Fibroblast of skin of abdomen (primary cell): ENCODE data around the gene VIPR2.

Source experiments
- DNase-seq: peaks from one replicate; pipeline ENCODE4 v3.0.0-alpha.2; 2013

VIPR2 gene

DNA sequence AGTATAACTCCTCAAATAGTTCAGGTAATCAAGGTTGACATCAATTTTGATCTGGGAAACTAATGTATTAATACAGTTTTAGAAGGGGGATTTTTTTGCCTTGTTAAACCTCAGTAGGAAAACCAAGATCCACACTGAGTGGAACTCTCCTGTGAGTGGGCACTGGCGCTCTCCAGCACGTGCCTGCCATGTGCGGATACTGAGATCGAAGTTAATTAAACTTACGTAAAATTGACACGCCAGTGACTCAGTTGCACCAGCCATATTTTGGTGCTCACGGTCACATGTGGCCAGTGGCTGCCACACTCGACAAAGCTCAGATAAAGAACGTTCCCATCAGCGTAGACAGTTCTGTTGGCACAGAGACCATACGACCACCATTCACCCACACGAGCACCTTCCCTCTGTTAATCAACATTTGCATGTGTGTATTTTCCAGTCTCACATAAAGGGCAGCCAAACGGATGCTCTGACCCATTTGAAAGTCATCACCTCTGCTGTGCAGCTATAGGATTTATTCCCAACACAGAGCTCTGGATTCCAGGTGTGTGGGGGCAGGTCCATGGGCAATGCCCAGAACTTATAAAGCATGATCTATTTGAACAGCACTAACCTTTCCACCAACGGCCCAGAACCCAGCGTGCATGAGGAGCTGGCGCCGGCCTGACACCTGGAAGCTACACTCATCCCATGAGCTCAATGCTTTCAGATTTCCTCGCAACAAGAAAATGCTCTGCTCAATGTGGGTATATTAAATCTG lies 77.7 kb downstream of the VIPR2 start:
- no peak for DNase-seq

DNA sequence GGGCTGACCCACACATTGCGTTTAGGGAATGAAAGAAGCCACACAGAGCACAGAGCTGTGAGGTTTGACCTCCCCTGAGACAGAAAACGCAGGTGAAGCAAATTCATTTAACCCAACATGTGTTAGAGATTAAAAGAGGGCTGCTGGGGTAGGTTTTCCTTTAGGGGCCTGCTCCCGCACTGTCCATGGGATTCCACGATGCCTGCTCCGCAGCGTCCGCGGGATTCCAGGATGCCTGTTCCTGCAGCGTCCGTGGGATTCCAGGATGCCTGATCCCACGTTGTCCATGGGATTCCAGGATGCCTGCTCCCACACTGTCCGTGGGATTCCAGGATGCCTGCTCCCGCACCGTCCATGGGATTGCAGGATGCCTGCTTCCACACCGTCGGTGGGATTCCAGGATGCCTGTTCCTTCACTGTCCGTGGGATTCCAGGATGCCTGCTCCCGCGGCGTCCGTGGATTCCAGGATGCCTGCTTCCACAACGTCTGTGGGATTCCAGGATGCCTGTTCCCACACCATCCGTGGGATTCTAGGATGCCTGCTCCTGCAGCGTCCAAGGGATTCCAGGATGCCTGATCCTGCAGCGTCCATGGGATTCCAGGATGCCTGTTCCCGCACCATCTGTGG lies 78.7 kb downstream of the VIPR2 start:
- no peak for DNase-seq

DNA sequence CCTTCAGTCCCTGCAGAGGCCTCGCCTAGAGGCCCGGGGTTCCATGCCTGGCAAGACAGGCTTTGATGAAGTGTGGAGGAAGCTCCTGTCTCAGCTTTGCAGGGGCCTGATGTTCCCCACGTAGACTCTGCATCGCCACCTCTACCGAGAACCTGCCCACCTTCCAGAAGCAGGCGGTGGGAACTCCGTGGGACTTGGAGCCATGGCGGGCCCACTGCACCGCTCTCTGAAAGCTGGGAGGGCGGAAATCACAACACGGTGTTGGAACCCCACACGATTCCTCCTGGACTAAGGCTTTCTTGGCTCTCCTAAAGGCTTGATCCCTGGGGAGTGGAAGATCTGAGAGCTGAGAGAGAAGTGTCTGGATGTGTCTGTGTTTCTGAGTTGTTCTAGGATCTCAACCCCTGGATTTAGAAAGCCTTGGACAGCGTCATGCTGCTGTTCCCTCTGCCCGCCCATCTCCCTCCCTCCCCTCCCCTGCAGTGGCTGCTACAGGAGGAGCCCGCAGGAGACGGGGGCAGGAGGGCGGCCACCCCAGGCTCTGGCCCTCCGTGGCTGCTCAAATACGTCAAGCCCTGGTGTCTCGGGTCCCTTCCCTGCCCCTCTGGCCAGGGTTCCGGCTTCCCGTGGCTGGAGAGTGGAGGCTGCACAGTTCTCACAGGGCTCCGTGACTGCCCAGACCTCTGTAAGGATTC lies 79.7 kb downstream of the VIPR2 start:
- DNase-seq: no peak

DNA sequence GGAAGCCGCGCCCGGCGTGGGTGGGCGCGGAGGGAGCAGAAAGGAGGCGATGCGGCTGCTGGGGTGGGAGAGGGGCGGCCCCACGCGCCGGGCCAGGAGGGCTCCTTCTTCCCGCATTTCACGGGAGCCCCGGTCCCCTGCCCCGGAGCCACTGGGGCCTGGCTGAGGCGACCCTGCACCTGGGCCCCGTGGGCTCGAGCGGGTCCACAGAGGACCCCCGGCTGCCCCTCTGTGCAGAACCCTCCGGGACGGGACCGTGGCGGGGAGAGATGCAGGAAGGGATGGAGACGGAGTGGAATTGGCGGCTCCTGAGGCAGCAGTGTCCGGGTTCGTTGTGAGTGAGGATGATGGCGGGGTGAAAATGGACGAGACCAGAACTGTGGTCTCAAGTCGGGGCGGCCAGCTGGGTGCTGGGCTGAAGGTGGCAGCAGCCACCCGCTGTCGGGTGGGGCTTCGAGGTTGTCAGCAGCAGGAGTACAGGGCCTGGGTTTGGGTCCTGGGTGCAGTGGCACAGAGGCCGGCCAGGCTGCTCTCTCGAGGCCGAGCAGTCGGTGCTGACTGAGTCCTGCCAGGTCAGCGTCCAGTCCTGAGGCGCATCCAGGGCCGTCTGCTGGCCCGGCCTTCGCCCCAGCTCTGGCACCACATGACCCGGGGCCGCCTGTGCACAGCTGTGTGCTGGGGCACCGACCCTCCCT lies 80.4 kb downstream of the VIPR2 start:
- no peak for DNase-seq

DNA sequence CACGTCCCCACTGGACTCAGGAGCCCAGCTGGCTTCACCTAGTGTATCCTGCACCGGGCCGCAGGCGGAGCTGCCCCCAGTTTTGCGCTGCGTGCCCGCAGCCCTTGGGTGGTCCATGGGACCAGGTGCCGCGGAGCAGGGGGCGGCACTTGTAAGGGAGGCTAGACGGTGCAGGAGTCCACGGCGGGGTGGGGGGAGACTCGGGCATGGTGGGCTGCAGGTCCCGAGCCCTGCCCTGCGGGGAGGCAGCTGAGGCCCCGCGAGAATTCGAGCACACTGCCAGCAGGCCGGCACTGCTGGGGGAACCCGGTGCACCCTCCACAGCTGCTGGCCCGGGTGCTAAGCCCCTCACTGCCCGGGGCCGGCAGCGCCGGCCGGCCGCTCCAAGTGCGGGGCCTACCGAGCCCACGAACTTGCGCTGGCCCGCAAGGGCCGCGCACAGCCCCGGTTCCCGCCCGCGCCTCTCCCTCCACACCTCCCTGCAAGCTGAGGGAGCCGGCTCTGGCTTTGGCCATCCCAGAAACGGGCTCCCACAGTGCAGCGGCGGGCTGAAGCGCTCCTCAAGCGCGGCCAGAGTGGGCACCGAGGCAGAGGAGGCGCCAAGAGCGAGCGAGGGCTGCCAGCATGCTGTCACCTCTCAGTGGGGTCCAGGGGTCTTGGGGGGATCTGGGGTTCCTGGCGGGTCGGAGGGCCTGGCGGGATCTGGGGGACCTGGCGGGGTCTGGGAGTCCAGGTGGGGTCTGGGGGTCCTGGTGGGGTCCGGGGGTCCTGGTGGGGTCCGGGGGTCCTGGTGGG lies 81.4 kb downstream of the VIPR2 start:
- no peak for DNase-seq

DNA sequence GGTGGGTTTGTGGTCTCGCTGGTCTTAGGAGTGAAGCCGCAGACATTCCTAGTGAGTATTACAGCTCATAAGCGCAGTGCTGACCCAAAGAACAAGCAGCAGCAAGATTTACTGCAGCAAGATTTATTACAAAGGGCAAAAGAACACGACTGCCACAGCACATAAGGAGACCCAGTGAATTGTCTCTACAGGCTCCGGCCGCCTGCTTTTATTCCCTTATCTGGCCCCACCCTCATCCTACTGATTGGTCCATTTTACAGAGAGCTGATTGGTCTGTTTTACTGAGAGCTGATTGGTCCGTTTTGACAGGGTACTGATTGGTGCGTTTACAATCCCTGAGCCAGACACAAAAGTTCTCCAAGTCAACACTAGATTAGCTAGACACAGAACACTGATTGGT lies 82.1 kb downstream of the VIPR2 start:
- no peak for DNase-seq

DNA sequence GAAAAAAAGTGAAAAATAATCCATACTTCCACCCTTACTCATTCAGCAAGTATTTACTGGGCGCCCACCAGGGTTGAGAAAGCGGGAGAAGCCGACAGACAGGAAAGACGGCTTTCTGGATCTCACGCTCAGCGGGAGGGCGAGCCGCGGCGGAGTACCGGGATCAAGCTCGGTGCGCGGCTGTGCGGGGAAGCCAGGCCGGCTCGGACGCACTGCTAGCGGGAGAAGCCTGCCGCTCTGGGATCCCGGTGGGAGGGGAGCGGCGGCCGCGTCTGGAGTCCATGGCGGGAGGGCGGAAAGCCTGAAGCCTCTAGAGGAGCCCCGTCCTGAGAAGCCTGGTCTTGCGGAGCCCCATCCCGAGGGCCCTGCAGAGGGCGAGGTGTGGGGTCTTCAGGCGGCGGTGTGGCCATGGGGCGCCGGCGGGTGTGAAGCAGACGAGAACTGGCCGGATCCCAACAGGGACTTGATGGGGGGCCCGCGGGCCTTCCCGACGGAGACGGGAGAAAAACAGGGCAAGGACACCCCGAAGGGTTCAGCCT lies 82.9 kb downstream of the VIPR2 start:
- DNase-seq: no peak

DNA sequence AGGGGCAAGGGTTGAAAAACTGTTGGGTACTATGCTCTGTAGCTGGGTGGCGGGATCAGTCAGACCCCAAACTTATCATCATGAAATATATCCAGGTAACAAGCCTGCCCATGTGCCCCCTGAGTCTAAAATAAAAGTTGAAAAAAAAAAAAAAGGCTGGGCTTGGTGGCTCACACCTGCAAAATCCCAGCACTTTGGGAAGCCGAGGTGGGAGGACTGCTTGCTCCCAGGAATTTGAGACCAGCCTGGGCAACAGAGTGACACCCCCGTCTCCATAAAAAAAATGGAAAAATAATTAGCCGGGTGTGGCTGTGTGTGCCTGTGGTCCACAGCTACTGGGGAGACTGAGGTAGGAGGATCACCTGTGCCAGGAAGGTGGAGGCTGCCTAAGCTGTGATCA lies 83.5 kb downstream of the VIPR2 start:
- DNase-seq: no peak

DNA sequence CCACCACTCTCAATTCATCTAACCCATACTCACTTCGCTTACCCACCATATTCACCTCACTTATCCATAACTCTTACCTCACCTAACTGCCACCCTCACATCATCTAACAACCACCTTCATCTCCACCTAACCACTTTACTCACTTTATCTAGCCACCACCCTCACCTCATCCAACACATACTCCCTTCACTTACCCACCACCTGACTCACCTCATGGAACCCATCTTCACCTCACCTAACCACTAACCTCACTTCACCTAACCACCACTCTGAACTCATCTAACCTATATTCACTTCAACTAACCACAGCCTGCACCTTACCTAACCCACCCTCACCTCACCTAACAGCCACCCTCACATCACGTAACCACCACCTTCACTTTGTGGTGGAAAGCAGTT lies 84.2 kb downstream of the VIPR2 start:
- DNase-seq: no peak

DNA sequence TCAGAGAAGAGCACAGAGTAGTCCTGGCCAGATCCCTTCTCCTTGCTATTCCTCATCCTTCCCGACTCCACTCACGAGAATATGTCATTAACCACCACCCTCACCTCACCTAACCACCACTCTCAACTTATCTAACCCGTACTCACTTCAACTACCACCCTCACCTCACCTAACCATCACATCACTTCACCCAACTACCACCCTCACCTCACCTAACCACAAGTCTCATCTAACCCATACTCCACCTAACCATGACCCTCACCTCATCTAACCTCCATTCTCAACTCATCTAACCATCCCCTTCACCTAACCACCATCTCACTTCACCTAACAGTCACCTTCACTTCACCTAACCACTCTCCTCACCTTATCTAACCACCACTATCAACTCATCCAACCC lies 85.0 kb downstream of the VIPR2 start:
- DNase-seq: no peak

DNA sequence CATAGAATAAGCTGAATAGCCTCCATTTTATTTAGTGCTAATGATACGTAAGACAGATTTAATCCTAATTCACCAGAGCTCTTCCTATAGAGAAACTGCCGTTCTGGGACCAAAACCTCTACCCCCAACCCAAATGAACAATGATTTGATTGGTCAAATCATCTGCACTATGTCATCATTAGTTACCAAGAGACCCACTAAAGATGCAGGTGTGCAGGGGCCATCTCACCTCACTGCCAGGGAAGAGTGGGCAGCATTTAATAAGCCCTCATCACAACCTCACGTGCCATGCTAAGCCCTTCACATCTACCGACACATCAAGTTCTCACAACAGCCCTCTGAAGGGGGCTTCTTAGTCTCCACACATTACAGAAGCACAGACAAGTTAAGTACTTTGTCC lies 87.0 kb downstream of the VIPR2 start:
- DNase-seq: no peak

DNA sequence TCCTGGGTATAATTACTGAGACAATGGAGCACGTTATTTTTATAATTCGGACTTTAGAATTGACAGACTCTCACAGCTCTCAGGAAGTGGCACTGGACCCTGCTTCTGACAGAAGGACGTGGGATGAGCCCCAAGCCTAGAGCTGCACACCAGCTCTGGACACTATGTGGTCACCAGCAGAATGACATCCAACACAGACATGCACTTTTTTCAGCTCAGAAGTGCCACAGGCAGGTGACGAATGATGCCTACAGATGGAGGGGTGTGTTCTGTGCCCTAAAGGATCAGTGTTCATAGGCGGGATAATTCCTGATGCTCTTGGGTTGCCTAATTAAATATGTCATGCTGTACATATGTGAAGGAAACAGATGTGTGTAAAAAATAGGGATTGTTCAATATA lies 87.9 kb downstream of the VIPR2 start:
- DNase-seq: no peak

DNA sequence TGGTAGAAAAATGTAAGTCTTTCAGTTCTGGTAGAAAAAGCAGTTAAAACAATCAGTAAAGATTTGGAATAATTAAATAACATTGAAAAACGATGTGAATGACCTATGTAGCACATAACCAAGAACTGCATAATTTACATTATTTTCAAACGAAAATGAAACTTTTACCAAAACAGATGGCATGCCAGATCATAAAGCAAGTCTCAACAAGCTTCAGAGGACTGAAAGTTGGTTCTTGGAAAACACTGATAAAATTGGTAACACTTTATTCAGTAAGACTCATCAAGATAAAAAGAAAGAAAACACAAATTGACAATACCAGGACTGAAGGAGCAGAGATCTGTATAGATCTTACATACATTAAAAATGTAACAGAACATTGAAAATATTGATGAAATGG lies 92.8 kb downstream of the VIPR2 start:
- no peak for DNase-seq

DNA sequence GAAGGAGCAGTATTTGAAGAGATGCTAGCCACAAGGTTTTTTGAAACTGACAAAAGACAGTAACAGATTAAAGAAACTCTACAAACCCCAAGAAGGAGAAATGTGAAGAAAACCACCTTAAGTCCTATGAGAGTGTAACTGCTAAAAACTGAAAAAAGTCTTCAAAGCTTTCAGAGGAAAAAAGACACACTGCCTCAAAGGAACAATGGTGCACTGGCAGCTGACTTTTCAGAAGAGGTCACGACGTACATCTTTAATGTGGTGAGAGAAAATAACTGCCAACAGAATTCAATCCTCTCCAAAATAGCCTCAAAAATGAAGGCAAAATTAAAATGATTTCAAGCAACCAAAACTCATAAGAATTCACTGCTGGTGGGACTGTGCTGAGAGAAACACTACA lies 94.0 kb downstream of the VIPR2 start:
- DNase-seq: no peak

DNA sequence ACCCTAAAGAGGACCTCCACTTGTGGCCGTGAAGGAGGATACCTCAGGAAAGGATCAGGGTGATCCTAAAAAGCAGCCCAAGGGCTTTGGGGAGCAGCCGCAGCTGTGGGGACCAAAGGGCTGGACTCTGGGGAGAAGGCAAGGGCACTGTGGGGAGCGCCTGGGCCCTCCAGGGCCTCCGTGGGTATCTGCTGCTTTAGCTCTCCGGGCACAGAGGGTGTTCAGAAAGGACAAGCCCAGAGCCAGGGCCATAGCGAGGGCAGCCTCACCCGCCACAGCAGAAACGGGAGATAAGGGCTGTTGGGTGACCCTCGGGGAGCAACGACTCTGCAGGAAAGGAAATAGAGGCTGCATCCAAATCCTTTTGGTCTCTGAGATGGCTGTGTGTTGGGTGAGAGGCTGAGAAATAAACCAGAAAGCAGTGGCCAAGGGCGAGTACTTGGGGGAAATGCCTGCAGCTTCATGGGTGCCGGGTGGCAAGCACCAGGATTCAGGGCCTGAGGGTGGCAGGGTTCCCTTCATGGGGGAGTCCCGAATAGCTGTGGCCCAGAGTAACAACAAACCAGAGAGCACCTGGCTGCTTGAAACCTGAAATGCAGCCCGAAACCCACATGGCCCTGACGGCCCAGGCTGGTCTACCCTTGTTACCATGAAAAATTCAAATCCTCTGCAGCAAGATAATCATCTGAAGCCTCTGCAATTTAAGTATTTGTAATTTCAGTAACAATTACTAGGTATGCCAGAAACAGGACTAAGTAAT lies 95.2 kb downstream of the VIPR2 start:
- DNase-seq: no peak

DNA sequence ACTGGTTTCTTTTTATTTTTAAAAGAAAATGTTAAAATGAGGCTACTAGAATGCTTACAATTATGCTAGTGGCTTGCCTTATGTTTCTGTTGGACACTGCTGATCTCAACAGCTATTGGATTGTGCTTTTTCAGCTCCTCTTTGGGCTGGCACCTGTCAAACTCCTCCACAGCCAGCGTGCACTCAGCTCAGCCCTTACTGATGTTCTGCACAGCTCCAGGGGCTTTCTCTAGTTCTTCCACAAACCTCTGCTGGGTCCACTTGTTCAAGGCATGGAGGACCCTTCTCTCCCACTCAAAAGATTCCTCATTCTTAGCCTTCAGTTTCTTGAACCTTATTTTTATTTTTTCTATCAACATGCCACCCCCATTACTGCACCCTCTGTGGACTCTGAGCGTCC lies 96.0 kb downstream of the VIPR2 start:
- DNase-seq: no peak

DNA sequence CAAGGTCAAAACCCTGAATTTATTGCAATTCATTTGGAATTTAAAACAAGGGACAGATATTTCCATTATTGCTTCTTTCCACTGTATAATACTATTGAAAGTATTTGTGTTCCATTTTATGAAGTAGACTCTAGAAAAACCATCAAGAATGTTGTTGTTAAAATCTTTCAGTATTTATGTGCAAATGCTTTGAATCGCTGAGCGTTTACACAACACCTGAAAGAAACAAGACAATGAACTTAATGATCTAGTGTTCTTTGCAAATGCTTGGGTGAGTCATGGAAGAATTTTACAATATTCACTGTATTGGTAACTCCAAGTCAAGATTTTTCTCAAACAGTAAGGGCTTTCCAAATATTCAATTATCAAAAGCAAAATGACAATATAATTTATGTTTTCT lies 97.1 kb downstream of the VIPR2 start:
- no peak for DNase-seq

DNA sequence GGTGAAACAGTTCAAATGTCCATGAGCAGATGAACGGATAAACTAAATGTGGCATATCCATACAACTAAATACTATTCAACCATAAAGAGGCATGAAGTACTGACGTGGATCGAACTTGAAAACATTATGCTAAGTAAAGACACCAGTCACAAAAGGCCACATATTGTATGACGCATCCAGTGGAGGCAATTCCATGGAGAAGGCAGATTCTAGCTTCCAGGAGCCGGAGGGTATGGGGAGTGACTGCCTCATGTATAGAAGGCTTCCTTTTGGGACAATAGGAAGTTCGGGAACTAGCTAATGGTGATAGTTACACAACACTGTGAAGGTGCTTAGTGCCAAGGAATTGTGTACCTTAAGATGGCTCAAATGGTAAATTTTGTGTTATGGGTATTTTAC lies 98.4 kb downstream of the VIPR2 start:
- DNase-seq: no peak

DNA sequence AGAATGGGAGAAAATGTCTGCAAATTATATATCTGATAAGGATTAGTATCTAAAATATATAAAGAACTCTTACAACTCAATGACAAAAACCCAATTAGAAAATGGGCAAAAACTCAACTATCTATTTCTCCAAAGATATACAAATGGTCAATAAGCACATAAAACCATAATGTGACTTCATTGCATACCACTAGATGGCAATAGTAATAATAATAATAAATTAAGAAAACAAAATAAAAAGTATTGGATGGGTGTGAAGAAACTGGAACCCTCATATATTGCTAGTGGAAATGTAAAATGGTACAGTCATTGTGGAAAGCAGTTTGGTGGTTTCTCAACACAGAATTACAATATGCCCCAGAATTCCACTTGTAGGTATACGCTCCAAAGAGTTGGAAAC lies 98.8 kb downstream of the VIPR2 start:
- no peak for DNase-seq

DNA sequence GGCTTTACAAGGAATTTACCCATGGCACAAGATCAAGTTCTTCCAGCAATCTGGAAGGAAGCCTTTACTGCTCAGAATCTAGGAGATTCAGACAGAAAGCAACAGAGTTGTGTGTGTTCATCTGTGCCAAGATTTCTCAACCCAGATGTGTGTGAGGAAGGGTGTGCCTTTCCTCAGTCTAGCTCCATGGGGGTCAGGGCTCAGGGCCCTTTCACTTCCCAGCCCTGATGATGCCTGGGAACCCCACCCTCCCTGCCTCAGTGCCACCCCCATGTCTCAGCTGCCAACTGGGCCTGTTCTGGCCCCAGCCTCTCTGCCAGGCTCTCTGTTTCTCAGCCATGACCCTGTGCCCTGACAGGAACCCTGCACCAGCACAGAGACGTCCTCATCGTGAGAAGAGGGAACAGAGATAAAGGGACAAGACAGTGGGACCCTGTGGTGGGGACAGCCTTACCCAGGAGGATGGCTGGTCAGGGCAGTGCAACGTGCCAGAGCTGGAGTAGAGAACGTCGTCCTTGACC lies 102.0 kb downstream of the VIPR2 start:
- DNase-seq: no peak

DNA sequence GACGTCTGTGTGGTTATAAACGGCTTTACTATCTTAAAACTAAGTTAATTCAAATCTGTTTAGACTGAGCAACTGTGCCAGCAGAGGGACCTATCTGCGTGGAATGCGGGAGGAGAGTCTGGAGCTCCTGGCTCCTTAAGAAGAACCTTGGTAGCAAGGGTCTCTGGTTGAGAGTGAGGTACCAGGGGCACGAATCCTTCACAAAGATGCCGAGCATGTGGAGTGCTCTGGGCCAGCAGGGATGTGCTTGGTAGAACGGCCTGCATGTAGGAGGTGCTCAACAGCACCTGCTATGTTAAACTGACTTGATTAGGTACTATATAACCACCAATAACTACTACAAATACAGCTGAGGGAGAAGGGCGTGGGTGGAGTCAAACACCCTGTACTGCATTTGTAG lies 102.6 kb downstream of the VIPR2 start:
- no peak for DNase-seq
